ENCODE measurements around the gene RAB40C. TPM values are rescaled to one million over a fixed set of nuclear protein-coding genes. Genes with fewer than 3 reads are reported as not detected.

RAB40C gene
- total and polyA plus RNA-seq, 10 of the 15 experiments (the other 5 are each of a cell fraction or from before 2014, with no cell fraction given), result 0.06 to 12.8 (median 4.6) TPM

GRCh38 chr16:625977-626765, 36.3 kb downstream of the RAB40C start:
- no peak for ATAC-seq

More at GRCh38 chr16:625977-626765, 36.3 kb downstream of the RAB40C start:
- no peaks in the 10 kb centered on the region for H3K79me2 ChIP-seq (ENCODE audit: control insufficient read depth, insufficient read depth, low read length)
- intact Hi-C loops (cut with micrococcal nuclease; ENCODE audit: unreplicated experiment) (no loop called here), in situ Hi-C loops (cut with MboI) (no loop called here)
- no peak overlapping the region for H3K9ac ChIP-seq (ENCODE audit: control insufficient read depth, insufficient read depth, low read length)
- H3K9me3 ChIP-seq (replicated peaks; ENCODE audit: control insufficient read depth, insufficient read depth, low read length), result no peaks in the 10 kb centered on the region
- H3K36me3 ChIP-seq (ENCODE audit: control insufficient read depth in 2 of 2, insufficient read depth in 2 of 2, low read length in 1 of 2), result no peaks in the 10 kb centered on the region; a peak in 1 of 4 replicates
- ChIA-PET SMC1A (ENCODE audit: uncharacterized antibody, unreplicated experiment) (no interaction called here), CTCF (no interaction called here), POLR2A (no interaction called here), RAD21 (ENCODE audit: unreplicated experiment) (no interaction called here)
- H3K27me3 ChIP-seq (replicated peaks in 1 of 2; ENCODE audit: control insufficient read depth in 2 of 2, insufficient read depth in 2 of 2, low read length in 1 of 2), result no peaks in the 10 kb centered on the region
- no peak overlapping the region for H3K27ac ChIP-seq (ENCODE audit: control insufficient read depth, insufficient read depth)
- BruUV-seq (replicated peaks), result no TSS peak
- H3K4me3 ChIP-seq, result no peak overlapping the region
- no peaks in the 10 kb centered on the region; the same call in 1 of the 2 replicates for H4K20me1 ChIP-seq (ENCODE audit: control insufficient read depth, insufficient read depth)
- no peak overlapping the region for H2AFZ ChIP-seq (ENCODE audit: control insufficient read depth, low read depth, low read length)
- DNase-seq (ENCODE audit: low read depth, low spot score), result no peak
- H3K4me2 ChIP-seq (ENCODE audit: control insufficient read depth, insufficient read depth), result no peak overlapping the region
- 89% methylated on average over 35 of the region's 35 CpGs for WGBS (ENCODE audit: insufficient coverage, insufficient replicate concordance, low lambda C conversion rate, missing lambda C conversion rate)
- TF ChIP-seq CREB1 (IDR thresholded peaks at IDR 0.05; ENCODE audit: low read depth), result no peak
- no peak for TF ChIP-seq MEF2B (IDR thresholded peaks at IDR 0.05; ENCODE audit: partially characterized antibody, poor library complexity, severe bottlenecking)
- TF ChIP-seq RELA (IDR thresholded peaks at IDR 0.05; ENCODE audit: borderline replicate concordance, partially characterized antibody), result no peak
- no peak for TF ChIP-seq DPF2 (IDR thresholded peaks at IDR 0.05)
- no peak for TF ChIP-seq SP1 (IDR thresholded peaks at IDR 0.05; ENCODE audit: low read depth, low read length)
- no peak for TF ChIP-seq E2F4 (IDR thresholded peaks at IDR 0.05; ENCODE audit: low read depth, low read length)
- no peak for TF ChIP-seq POLR2AphosphoS5 (IDR thresholded peaks at IDR 0.05; ENCODE audit: low read length)
- TF ChIP-seq IKZF1 (conservative IDR thresholded peaks at IDR 0.05), result no peak
- TF ChIP-seq, protein P1, sequence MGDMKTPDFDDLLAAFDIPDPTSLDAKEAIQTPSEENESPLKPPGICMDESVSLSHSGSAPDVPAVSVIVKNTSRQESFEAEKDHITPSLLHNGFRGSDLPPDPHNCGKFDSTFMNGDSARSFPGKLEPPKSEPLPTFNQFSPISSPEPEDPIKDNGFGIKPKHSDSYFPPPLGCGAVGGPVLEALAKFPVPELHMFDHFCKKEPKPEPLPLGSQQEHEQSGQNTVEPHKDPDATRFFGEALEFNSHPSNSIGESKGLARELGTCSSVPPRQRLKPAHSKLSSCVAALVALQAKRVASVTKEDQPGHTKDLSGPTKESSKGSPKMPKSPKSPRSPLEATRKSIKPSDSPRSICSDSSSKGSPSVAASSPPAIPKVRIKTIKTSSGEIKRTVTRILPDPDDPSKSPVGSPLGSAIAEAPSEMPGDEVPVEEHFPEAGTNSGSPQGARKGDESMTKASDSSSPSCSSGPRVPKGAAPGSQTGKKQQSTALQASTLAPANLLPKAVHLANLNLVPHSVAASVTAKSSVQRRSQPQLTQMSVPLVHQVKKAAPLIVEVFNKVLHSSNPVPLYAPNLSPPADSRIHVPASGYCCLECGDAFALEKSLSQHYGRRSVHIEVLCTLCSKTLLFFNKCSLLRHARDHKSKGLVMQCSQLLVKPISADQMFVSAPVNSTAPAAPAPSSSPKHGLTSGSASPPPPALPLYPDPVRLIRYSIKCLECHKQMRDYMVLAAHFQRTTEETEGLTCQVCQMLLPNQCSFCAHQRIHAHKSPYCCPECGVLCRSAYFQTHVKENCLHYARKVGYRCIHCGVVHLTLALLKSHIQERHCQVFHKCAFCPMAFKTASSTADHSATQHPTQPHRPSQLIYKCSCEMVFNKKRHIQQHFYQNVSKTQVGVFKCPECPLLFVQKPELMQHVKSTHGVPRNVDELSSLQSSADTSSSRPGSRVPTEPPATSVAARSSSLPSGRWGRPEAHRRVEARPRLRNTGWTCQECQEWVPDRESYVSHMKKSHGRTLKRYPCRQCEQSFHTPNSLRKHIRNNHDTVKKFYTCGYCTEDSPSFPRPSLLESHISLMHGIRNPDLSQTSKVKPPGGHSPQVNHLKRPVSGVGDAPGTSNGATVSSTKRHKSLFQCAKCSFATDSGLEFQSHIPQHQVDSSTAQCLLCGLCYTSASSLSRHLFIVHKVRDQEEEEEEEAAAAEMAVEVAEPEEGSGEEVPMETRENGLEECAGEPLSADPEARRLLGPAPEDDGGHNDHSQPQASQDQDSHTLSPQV (IDR thresholded peaks at IDR 0.05), result no peak
- TF ChIP-seq NR2C2 (IDR thresholded peaks at IDR 0.05; ENCODE audit: borderline replicate concordance, control insufficient read depth, insufficient read length, low read depth), result no peak
- no peak for TF ChIP-seq SUPT20H (IDR thresholded peaks at IDR 0.05; ENCODE audit: borderline replicate concordance, control insufficient read depth, low read depth, low read length)
- no peak for TF ChIP-seq POU2F2 (IDR thresholded peaks at IDR 0.05; ENCODE audit: borderline replicate concordance, low read depth, low read length)
- TF ChIP-seq SUZ12 (IDR thresholded peaks at IDR 0.05; ENCODE audit: unreplicated experiment), result no peak
- no peak for TF ChIP-seq FOXK2 (IDR thresholded peaks at IDR 0.05)
- no peak for TF ChIP-seq SMAD1 (IDR thresholded peaks at IDR 0.05; ENCODE audit: low read depth, partially characterized antibody)
- no peak for TF ChIP-seq ZNF622 (IDR thresholded peaks at IDR 0.05)
- no peak for FAIRE-seq
- no peaks in the 10 kb centered on the region for H3K4me1 ChIP-seq (ENCODE audit: control insufficient read depth, insufficient read depth, low read length)
